K562 (cell line): ENCODE measurements around the gene ETHE1. TPM values are rescaled to one million over a fixed set of nuclear protein-coding genes. Genes with fewer than 3 reads are reported as not detected.

ENCODE experiments used
- BRF1 ChIP-seq: IDR thresholded peaks from 3 replicates; pipeline ENCODE4 v1.6.1; 2011; ENCODE audit warnings: borderline replicate concordance, mild to moderate bottlenecking; ENCODE audit not compliant: insufficient read length; ENCODE audit errors: extremely low read depth
- C11orf30 ChIP-seq: fragments of 450-650 bp; IDR thresholded peaks from 2 replicates; pipeline ENCODE4 v1.6.1; 2016; ENCODE audit warnings: low read depth, mild to moderate bottlenecking
- CTBP1 ChIP-seq: fragments of 450-650 bp; IDR thresholded peaks from 2 replicates; pipeline ENCODE4 v1.6.1; 2016; ENCODE audit warnings: borderline replicate concordance
- EWSR1 ChIP-seq: fragments of 450-650 bp; IDR thresholded peaks from 2 replicates; pipeline ENCODE4 v1.6.1; 2018; ENCODE audit warnings: borderline replicate concordance, mild to moderate bottlenecking, low read depth, moderate library complexity; ENCODE audit not compliant: partially characterized antibody
- HDAC2 ChIP-seq: fragments of 450-650 bp; IDR thresholded peaks from 2 replicates; pipeline ENCODE4 v1.6.1; 2016; ENCODE audit warnings: mild to moderate bottlenecking
- NFRKB ChIP-seq: fragments of 450-650 bp; IDR thresholded peaks from 2 replicates; pipeline ENCODE4 v1.6.1; 2016; ENCODE audit warnings: low read depth
- NR3C1 ChIP-seq: sonication (generic); formaldehyde crosslinking; IDR thresholded peaks from 2 replicates; pipeline ENCODE4 v1.8.1; 2022; ENCODE audit warnings: missing genetic modification reagents
- RUNX1 ChIP-seq: sonication (generic); IDR thresholded peaks from 2 replicates; pipeline ENCODE4 v1.6.1; 2016; ENCODE audit warnings: antibody characterized with exemption, low read depth
- SMARCB1 ChIP-seq: IDR thresholded peaks from 2 replicates; pipeline ENCODE4 v1.6.1; 2011; ENCODE audit warnings: improper control_type of control experiment, low read depth; ENCODE audit not compliant: insufficient read length
- TAF1 ChIP-seq: IDR thresholded peaks from 2 replicates; pipeline ENCODE4 v1.6.1; 2011; ENCODE audit warnings: mild to moderate bottlenecking, low read length, moderate library complexity; ENCODE audit not compliant: insufficient read depth, control insufficient read depth, severe bottlenecking; ENCODE audit errors: extremely low read depth
- ZC3H4 ChIP-seq: sonication (generic); formaldehyde crosslinking; IDR thresholded peaks from 2 replicates; pipeline ENCODE4 v1.9.0; 2021; ENCODE audit warnings: missing genetic modification reagents, borderline replicate concordance
- ZEB2 ChIP-seq: fragments of 450-650 bp; IDR thresholded peaks from 2 replicates; pipeline ENCODE4 v1.6.1; 2016
- ZFP1 ChIP-seq: fragments of 450-650 bp; formaldehyde crosslinking; IDR thresholded peaks from 2 replicates; pipeline ENCODE4 v1.4.0; 2020; ENCODE audit warnings: mild to moderate bottlenecking, mixed read lengths
- ZNF263 ChIP-seq: sonication (generic); formaldehyde crosslinking; IDR thresholded peaks from 2 replicates; pipeline ENCODE4 v1.8.0; 2022; ENCODE audit warnings: mild to moderate bottlenecking, missing genetic modification reagents, borderline replicate concordance
- polyA plus RNA-seq, 8 experiments: library from polyadenylated mRNA; depleted of rRNA in 4 of 8; stranded (reverse) in 5 of 8; unstranded in 3 of 8; fragments of >200 nt; fragmentation: Nextera tagmentation in 2 of 8; fragmentation: Illumina TruSeq in 1 of 8; extraction: Ambion mirVana in 2 of 8; extraction: Trizol in 1 of 8; gene quantifications; 2 replicates each; pipeline versions ENCODE4 v1.2.1 to v1.2.3, GENCODE V29; 2011 to 2014; ENCODE audit warnings: inconsistent platforms in 1 of 8, missing spikeins in 1 of 8
- total RNA-seq, 7 experiments: library from RNA; depleted of rRNA in 6 of 7; stranded (reverse); fragments of >200 nt in 6 of 7; fragmentation: Illumina TruSeq in 2 of 7; extraction: Trizol in 2 of 7; gene quantifications; 2 replicates each; pipeline versions ENCODE4 v1.2.1 to v1.2.3, GENCODE V29; 2011 to 2021; ENCODE audit warnings: low replicate concordance in 1 of 7
- TF ChIP-seq, protein P1 (sequence below): sonication (generic); formaldehyde crosslinking; IDR thresholded peaks from 2 replicates; pipeline ENCODE4 v1.8.0; 2022; ENCODE audit warnings: mild to moderate bottlenecking, missing genetic modification reagents
- TF ChIP-seq, protein P2 (sequence below): fragments of 450-650 bp; IDR thresholded peaks from 2 replicates; pipeline ENCODE4 v1.6.1; 2016; ENCODE audit warnings: missing biosample characterization, missing genetic modification characterization
- TF ChIP-seq, protein P3 (sequence below), 2 experiments: fragments of 450-650 bp in 1 of 2; sonication (generic) in 1 of 2; formaldehyde crosslinking; conservative IDR thresholded peaks; 2 replicates each; pipeline versions ENCODE4 v1.4.0 to v1.8.1; 2020 to 2022; ENCODE audit warnings: mild to moderate bottlenecking in 1 of 2, missing genetic modification reagents in 1 of 2
- TF ChIP-seq, protein P4 (sequence below): fragments of 450-650 bp; IDR thresholded peaks from one replicate; pipeline ENCODE4 v1.6.1; 2018; ENCODE audit warnings: mild to moderate bottlenecking, moderate library complexity; ENCODE audit not compliant: partially characterized antibody
- TF ChIP-seq, protein P5 (sequence below): fragments of 250-450 bp; sonication (Bioruptor Pico); IDR thresholded peaks from 2 replicates; pipeline ENCODE4 v1.8.0; 2021; ENCODE audit warnings: borderline replicate concordance, mild to moderate bottlenecking, moderate library complexity; ENCODE audit not compliant: poor library complexity, severe bottlenecking
- TF ChIP-seq, protein P6 (sequence below): fragments of 450-650 bp; formaldehyde crosslinking; IDR thresholded peaks from 2 replicates; pipeline ENCODE4 v1.4.0; 2020; ENCODE audit warnings: mild to moderate bottlenecking, moderate library complexity
- TF ChIP-seq, protein P7 (sequence below): sonication (generic); formaldehyde crosslinking; IDR thresholded peaks from 2 replicates; pipeline ENCODE4 v1.9.0; 2022; ENCODE audit warnings: mild to moderate bottlenecking, missing genetic modification reagents

ETHE1 gene
- total and polyA plus RNA-seq, 9 of the 15 experiments (the other 6 are each of a cell fraction or from before 2014, with no cell fraction given), result 2.9 to 21.0 (median 10.2) TPM

DNA sequence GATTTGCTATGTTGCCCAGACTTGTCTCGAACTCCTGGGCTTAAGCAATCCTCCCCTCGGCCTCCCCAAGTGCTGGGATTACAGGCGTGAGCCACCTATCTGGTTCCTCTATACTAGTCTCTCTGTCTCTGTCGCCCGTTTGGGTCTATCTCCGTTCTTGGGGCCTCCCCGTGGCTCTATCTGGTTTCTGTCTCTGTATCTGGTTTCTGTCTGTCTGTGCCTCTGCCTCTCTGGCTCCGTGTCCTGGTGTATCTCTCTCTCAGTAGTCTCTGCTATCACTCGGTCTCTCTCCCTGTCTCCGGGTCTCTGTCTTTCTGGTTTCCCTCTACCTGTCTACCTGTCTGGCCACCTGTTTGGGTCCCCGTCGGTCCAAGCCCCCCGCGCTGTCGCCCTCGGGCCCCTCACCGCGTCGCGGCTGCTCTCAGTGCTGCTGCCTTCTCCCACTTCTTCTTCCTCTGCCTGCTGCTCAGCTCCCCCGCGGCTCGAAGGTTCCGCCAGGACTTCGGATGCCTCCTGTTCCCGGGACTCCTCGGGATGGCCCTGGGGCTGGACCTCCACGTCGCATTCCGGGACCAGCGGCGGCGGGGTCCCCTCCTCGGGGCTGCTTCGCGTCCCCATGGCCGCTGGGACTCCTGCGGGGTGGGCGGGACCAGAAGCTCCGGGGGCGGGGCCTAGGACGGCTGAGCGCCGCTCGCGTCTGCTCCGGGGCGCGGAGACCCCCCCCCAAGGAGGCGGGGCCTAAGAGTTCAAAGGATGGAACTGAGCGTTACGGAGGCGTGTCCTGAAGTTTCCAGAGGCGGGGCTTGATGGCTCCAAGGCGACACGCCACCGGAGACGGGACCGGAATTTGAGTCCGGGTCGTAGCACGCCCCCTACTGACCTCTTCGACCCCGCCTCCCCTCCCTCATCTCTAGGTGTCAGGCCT is 23.2 kb downstream of the ETHE1 start (continued):
- TF ChIP-seq HDAC2 (peak; percentile 54; the same call in 1 of the 2 replicates), NR3C1 (CRISPR knock-in tag) (no peak), CTBP1 (peak; percentile 48), EWSR1 (no peak), TAF1 (no peak), ZC3H4 (CRISPR knock-in tag) (no peak; the same call in 1 of the 2 replicates), RUNX1 (no peak), ZFP1 (CRISPR knock-in tag) (no peak), SMARCB1 (no peak), C11orf30 (no peak), ZEB2 (peak; percentile 75), BRF1 (no peak), ZNF263 (CRISPR knock-in tag) (0 out of 2 replicates have a peak, but pooled peaks have one; percentile 21), NFRKB (no peak)
- TF ChIP-seq, protein P1, sequence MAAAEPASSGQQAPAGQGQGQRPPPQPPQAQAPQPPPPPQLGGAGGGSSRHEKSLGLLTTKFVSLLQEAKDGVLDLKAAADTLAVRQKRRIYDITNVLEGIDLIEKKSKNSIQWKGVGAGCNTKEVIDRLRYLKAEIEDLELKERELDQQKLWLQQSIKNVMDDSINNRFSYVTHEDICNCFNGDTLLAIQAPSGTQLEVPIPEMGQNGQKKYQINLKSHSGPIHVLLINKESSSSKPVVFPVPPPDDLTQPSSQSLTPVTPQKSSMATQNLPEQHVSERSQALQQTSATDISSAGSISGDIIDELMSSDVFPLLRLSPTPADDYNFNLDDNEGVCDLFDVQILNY (CRISPR knock-in tag), result no peak
- TF ChIP-seq, protein P2, sequence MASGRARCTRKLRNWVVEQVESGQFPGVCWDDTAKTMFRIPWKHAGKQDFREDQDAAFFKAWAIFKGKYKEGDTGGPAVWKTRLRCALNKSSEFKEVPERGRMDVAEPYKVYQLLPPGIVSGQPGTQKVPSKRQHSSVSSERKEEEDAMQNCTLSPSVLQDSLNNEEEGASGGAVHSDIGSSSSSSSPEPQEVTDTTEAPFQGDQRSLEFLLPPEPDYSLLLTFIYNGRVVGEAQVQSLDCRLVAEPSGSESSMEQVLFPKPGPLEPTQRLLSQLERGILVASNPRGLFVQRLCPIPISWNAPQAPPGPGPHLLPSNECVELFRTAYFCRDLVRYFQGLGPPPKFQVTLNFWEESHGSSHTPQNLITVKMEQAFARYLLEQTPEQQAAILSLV, result no peak
- TF ChIP-seq, protein P3, sequence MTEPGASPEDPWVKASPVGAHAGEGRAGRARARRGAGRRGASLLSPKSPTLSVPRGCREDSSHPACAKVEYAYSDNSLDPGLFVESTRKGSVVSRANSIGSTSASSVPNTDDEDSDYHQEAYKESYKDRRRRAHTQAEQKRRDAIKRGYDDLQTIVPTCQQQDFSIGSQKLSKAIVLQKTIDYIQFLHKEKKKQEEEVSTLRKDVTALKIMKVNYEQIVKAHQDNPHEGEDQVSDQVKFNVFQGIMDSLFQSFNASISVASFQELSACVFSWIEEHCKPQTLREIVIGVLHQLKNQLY (CRISPR knock-in tag; conservative IDR thresholded peaks at IDR 0.05), result no peak
- TF ChIP-seq, protein P4, sequence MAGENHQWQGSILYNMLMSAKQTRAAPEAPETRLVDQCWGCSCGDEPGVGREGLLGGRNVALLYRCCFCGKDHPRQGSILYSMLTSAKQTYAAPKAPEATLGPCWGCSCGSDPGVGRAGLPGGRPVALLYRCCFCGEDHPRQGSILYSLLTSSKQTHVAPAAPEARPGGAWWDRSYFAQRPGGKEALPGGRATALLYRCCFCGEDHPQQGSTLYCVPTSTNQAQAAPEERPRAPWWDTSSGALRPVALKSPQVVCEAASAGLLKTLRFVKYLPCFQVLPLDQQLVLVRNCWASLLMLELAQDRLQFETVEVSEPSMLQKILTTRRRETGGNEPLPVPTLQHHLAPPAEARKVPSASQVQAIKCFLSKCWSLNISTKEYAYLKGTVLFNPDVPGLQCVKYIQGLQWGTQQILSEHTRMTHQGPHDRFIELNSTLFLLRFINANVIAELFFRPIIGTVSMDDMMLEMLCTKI, result no peak
- TF ChIP-seq, protein P5, sequence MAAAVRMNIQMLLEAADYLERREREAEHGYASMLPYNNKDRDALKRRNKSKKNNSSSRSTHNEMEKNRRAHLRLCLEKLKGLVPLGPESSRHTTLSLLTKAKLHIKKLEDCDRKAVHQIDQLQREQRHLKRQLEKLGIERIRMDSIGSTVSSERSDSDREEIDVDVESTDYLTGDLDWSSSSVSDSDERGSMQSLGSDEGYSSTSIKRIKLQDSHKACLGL (CRISPR knock-in tag), result no peak
- TF ChIP-seq, protein P6, sequence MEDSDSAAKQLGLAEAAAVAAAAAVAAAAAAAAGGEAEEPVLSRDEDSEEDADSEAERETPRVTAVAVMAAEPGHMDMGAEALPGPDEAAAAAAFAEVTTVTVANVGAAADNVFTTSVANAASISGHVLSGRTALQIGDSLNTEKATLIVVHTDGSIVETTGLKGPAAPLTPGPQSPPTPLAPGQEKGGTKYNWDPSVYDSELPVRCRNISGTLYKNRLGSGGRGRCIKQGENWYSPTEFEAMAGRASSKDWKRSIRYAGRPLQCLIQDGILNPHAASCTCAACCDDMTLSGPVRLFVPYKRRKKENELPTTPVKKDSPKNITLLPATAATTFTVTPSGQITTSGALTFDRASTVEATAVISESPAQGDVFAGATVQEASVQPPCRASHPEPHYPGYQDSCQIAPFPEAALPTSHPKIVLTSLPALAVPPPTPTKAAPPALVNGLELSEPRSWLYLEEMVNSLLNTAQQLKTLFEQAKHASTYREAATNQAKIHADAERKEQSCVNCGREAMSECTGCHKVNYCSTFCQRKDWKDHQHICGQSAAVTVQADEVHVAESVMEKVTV (CRISPR knock-in tag), result no peak
- TF ChIP-seq, protein P7, sequence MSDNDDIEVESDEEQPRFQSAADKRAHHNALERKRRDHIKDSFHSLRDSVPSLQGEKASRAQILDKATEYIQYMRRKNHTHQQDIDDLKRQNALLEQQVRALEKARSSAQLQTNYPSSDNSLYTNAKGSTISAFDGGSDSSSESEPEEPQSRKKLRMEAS (CRISPR knock-in tag), result no peak
